Heart left ventricle (tissue), 13 donors: ENCODE measurements around the gene PANX2.

Experiments used
- CTCF ChIP-seq, 12 donors: fragments of 200-600 bp; sonication (generic) in 4 of 12; IDR thresholded peaks; one replicate each; pipeline versions ENCODE4 v1.5.0 to v1.8.0; 2018 to 2022; ENCODE audit warnings: antibody characterized with exemption in 12 of 12, mild to moderate bottlenecking in 5 of 12
- POLR2A ChIP-seq, 2 donors: fragments of 450-650 bp; IDR thresholded peaks; one replicate each; pipeline ENCODE4 v1.6.1; 2017; ENCODE audit warnings: antibody characterized with exemption in 2 of 2, mild to moderate bottlenecking in 2 of 2, moderate library complexity in 2 of 2
- donor health status: ischemic (EF 13 %, LVEDD 7.1; RV severe dilation, severe dysfunction).
- donor health status: DM: no; HTN: yes; CAD: no.
- donor health status: DM: no; HTN: no; CAD: no.
- donor health status: ischemic (EF 25% LVEDD 6.9; RV normal size, moderate dysfunction).
- donor health status: ischemic (EF 25% LVEDD 5.7; RV mildly dilated, moderate dysfunction).
- donor health status: ischemic (EF 35%, LVEDD 5.7; RV mildly dilated, moderate dysfunction).
- donor health status: nonischemic (EF 11% LVEDD 7.7; RV severe dilation, severe dysfunction).
- donor health status: DM: yes; HTN: yes; CAD: no.
- donor health status: PGD.
- donor health status: ischemic (EF 29% LVEDD 5.4; RV normal size, mild dysfunction).
- donor health status: nonischemic (EF 23%, LVEDD 6.1; RV moderate dilation, normal function).

GRCh38 chr22:50151571-50152537 lies 18.7 kb upstream of the PANX2 start:
- TF ChIP-seq POLR2A (IDR thresholded peaks at IDR 0.05) = no peak
- no peak for TF ChIP-seq CTCF (IDR thresholded peaks at IDR 0.05)
